ENCODE measurements around the gene CFAP57. TPM values are rescaled to one million over a fixed set of nuclear protein-coding genes. Genes with fewer than 3 reads are reported as not detected.

Gene CFAP57
- total and polyA plus RNA-seq, 9 of the 15 experiments (the other 6 are each of a cell fraction or from before 2014, with no cell fraction given): 0.04 to 0.22 (median 0.07) TPM; not detected in 3

- intact Hi-C loops (cut with micrococcal nuclease) (no loop called here), in situ Hi-C loops (cut with MboI) (no loop called here)
- ChIA-PET CTCF (ENCODE audit: low intra/inter-chr PET ratio) (no interaction called here), POLR2A (interaction anchor here (1.0 to 1.1 kb wide), 2 partner anchors 15 to 28 kb away, joined by 3 read pairs; no protein-coding TSS in a partner anchor)
- no peaks in the 10 kb centered on the region for H3K9me3 ChIP-seq (replicated peaks; ENCODE audit: control insufficient read depth, insufficient read depth, low read depth, low read length)
- 3% methylated on average over 3 of the region's 3 CpGs for WGBS (ENCODE audit: insufficient coverage, low coverage, missing lambda C conversion rate)
- H3K9ac ChIP-seq (ENCODE audit: insufficient read depth in 1 of 2, low read depth in 2 of 2, low read length in 2 of 2): no peak overlapping the region
- no peak for DNase-seq (ENCODE audit: extremely low read depth in 1 of 4, low spot score in 3 of 4)
- no peaks in the 10 kb centered on the region for H3K9me1 ChIP-seq (ENCODE audit: control insufficient read depth, insufficient read depth, low read length)
- no peak for ATAC-seq
- no peak overlapping the region for H3K4me3 ChIP-seq
- H3K36me3 ChIP-seq (ENCODE audit: control insufficient read depth, insufficient read depth, low read length): no peaks in the 10 kb centered on the region
- no peaks in the 10 kb centered on the region for H3K79me2 ChIP-seq (ENCODE audit: control insufficient read depth, insufficient read depth, low read length)
- H2AFZ ChIP-seq (ENCODE audit: low read depth, low read length): no peak overlapping the region
- H3K27me3 ChIP-seq (ENCODE audit: control insufficient read depth in 2 of 2, insufficient read depth in 2 of 2, low read length in 2 of 2): peaks cover 26 to 62% of the 10 kb centered on the region in 2 experiments
- no TSS peak for BruUV-seq (replicated peaks)
- H3K27ac ChIP-seq (ENCODE audit: extremely low read depth, low read depth, low read length): no peak overlapping the region
- no peak for FAIRE-seq
- no peak overlapping the region for H3K4me2 ChIP-seq (ENCODE audit: insufficient read depth, low read length)
- peak; percentile 60 for TF ChIP-seq CEBPB (tag; IDR thresholded peaks at IDR 0.05)
- TF ChIP-seq ZNF583 (CRISPR knock-in tag; IDR thresholded peaks at IDR 0.05): no peak
- TF ChIP-seq CEBPG (CRISPR knock-in tag; IDR thresholded peaks at IDR 0.05): no peak
- TF ChIP-seq CEBPG (tag; conservative IDR thresholded peaks at IDR 0.05 in 1 of 2, IDR thresholded peaks at IDR 0.05 in 1 of 2): peak; percentile 17 to 47; a peak in 1 of 4 replicates
- TF ChIP-seq AFF4 (CRISPR knock-in tag; IDR thresholded peaks at IDR 0.05): no peak
- no peak for TF ChIP-seq ZNF146 (CRISPR knock-in tag; IDR thresholded peaks at IDR 0.05; ENCODE audit: unreplicated experiment)
- peaks cover 0 to 3% of the 10 kb centered on the region in 2 experiments; a peak in 3 of 5 replicates for H3K4me1 ChIP-seq (replicated peaks in 1 of 2; ENCODE audit: control insufficient read depth in 2 of 2, insufficient read depth in 2 of 2, low read length in 2 of 2)
- H4K20me1 ChIP-seq (replicated peaks; ENCODE audit: control insufficient read depth, insufficient read depth, low read length): no peaks in the 10 kb centered on the region
Measured at GRCh38 chr1:43203859-43204258, 31.7 kb downstream of the CFAP57 start.

Data from K562 (cell line).